Endothelial cell of umbilical vein (primary cell): Measurements from ENCODE around the gene CAMTA1. TPM values are rescaled to one million over a fixed set of nuclear protein-coding genes. Genes with fewer than 3 reads are reported as not detected.

Experiments
- BruUV-seq: library from RNA; stranded (reverse); fragments of 400-500 nt; replicated peaks from 2 replicates; lab custom pipeline; 2021; lab: Mats Ljungman, UMichigan
- CTCF ChIA-PET: fragments of 300-600, 350-600 bp; sonication (Branson Sonifier 250); formaldehyde crosslinking; loops from one replicate; lab custom pipeline; 2021; ENCODE audit warnings: antibody characterized with exemption, inconsistent platforms; lab: Charles Lee
- POLR2A ChIA-PET: fragments of 300-600, 350-600 bp; sonication (Branson Sonifier 250); formaldehyde crosslinking; loops from one replicate; lab custom pipeline; 2021; ENCODE audit warnings: antibody characterized with exemption, inconsistent platforms; lab: Charles Lee
- DNase-seq: peaks from one replicate; pipeline ENCODE4 v3.0.0-alpha.2; 2011; ENCODE audit warnings: low read depth, low spot score
- FAIRE-seq: peaks from 2 replicates; lab custom pipeline; 2011; peaks lifted over from hg19 to GRCh38; lab: Jason Lieb, UNC
- H2AFZ ChIP-seq: 2 replicates; pipeline ENCODE4 v1.6.0; 2012; ENCODE audit warnings: low read depth, low read length, control low read depth, inconsistent platforms
- H3K27ac ChIP-seq: 2 replicates; pipeline ENCODE4 v1.5.1; 2011; ENCODE audit warnings: low read depth, mild to moderate bottlenecking, control low read depth, low read length, moderate library complexity; ENCODE audit not compliant: insufficient read depth
- H3K27me3 ChIP-seq, 2 experiments: 2 replicates each; pipeline versions ENCODE4 v1.6.0 to v1.6.1; 2011; ENCODE audit warnings: low read length in 2 of 2, mixed read lengths in 1 of 2; ENCODE audit not compliant: control insufficient read depth in 2 of 2, insufficient read depth in 2 of 2
- H3K36me3 ChIP-seq, 2 experiments: 2 replicates in 1 of 2; 3 replicates in 1 of 2; pipeline ENCODE4 v1.5.1; 2011; ENCODE audit warnings: low read length in 2 of 2, mild to moderate bottlenecking in 1 of 2, moderate library complexity in 1 of 2; ENCODE audit not compliant: control insufficient read depth in 2 of 2, insufficient read depth in 2 of 2; ENCODE audit errors: extremely low read depth in 1 of 2
- H3K4me1 ChIP-seq: 3 replicates; pipeline ENCODE4 v1.5.1; 2011; ENCODE audit warnings: mild to moderate bottlenecking, low read length; ENCODE audit not compliant: control insufficient read depth, insufficient read depth; ENCODE audit errors: extremely low read depth
- H3K4me2 ChIP-seq: 2 replicates; pipeline ENCODE4 v1.6.1; 2011; ENCODE audit warnings: low read length, control low read depth, mixed read lengths; ENCODE audit not compliant: insufficient read depth
- H3K4me3 ChIP-seq, 3 experiments: fragments of 200-600 bp in 1 of 3; sonication (generic), shearing (Covaris generic) in 1 of 3; replicated peaks in 1 of 3; 2 replicates each; pipeline ENCODE4 v1.5.1; 2011 to 2016; ENCODE audit warnings: control low read depth in 3 of 3, low read length in 3 of 3, mild to moderate bottlenecking in 2 of 3, inconsistent platforms in 1 of 3, low read depth in 1 of 3, moderate library complexity in 1 of 3; ENCODE audit not compliant: insufficient read depth in 1 of 3
- H3K79me2 ChIP-seq: 2 replicates; pipeline ENCODE4 v1.6.0; 2012; ENCODE audit warnings: low read length, inconsistent platforms; ENCODE audit not compliant: control insufficient read depth, insufficient read depth
- H3K9ac ChIP-seq: replicated peaks from 2 replicates; pipeline ENCODE3; 2011; ENCODE audit warnings: low read length, control low read depth; ENCODE audit not compliant: insufficient read depth; ENCODE audit errors: extremely low read depth
- H3K9me1 ChIP-seq: replicated peaks from 3 replicates; pipeline ENCODE4 v1.6.0; 2011; ENCODE audit warnings: mild to moderate bottlenecking, low read length; ENCODE audit not compliant: control insufficient read depth, insufficient read depth; ENCODE audit errors: extremely low read depth
- H3K9me3 ChIP-seq: replicated peaks from 2 replicates; pipeline ENCODE4 v1.5.1; 2012; ENCODE audit warnings: low read length, inconsistent platforms; ENCODE audit not compliant: control insufficient read depth, insufficient read depth
- H4K20me1 ChIP-seq: replicated peaks from 2 replicates; pipeline ENCODE3; 2011; ENCODE audit warnings: mild to moderate bottlenecking, low read length; ENCODE audit not compliant: control insufficient read depth, insufficient read depth; ENCODE audit errors: extremely low read depth
- CTCF ChIP-seq, 2 donors: IDR thresholded peaks; 1 replicate in 1 of 2; 2 replicates in 1 of 2; pipeline ENCODE4 v1.5.1; 2011; ENCODE audit warnings: low read length in 2 of 2, mild to moderate bottlenecking in 2 of 2, moderate library complexity in 2 of 2, control low read depth in 1 of 2, inconsistent platforms in 1 of 2, low read depth in 1 of 2; ENCODE audit not compliant: insufficient read depth in 1 of 2; ENCODE audit errors: extremely low read depth in 1 of 2
- EZH2 ChIP-seq: IDR thresholded peaks from 2 replicates; pipeline ENCODE4 v1.6.1; 2012; ENCODE audit warnings: borderline replicate concordance, low read depth, mild to moderate bottlenecking, moderate library complexity, low read length, inconsistent platforms; ENCODE audit not compliant: severe bottlenecking
- FOS ChIP-seq: IDR thresholded peaks from 2 replicates; pipeline ENCODE4 v1.6.1; 2011; ENCODE audit warnings: mild to moderate bottlenecking, low read length, moderate library complexity, borderline replicate concordance; ENCODE audit not compliant: insufficient read depth
- GATA2 ChIP-seq: IDR thresholded peaks from 2 replicates; pipeline ENCODE4 v1.7.0; 2011; ENCODE audit warnings: low read depth, mild to moderate bottlenecking, moderate library complexity, mixed read lengths, low read length; ENCODE audit not compliant: insufficient read length, insufficient read depth
- JUN ChIP-seq: IDR thresholded peaks from 2 replicates; pipeline ENCODE4 v1.6.1; 2011; ENCODE audit warnings: borderline replicate concordance, low read depth; ENCODE audit not compliant: insufficient read length, insufficient read depth
- MAX ChIP-seq: IDR thresholded peaks from 2 replicates; pipeline ENCODE4 v1.6.1; 2011; ENCODE audit not compliant: insufficient read depth, insufficient read length
- MYC ChIP-seq: IDR thresholded peaks from one replicate; pipeline ENCODE4 v1.6.1; 2011; ENCODE audit warnings: mild to moderate bottlenecking, low read depth, low read length
- POLR2A ChIP-seq: IDR thresholded peaks from 2 replicates; pipeline ENCODE4 v1.6.1; 2012; ENCODE audit warnings: low read depth, mild to moderate bottlenecking, control low read depth, low read length
- POLR2AphosphoS5 ChIP-seq: IDR thresholded peaks from 2 replicates; pipeline ENCODE4 v1.6.1; 2012; ENCODE audit warnings: low read depth, mild to moderate bottlenecking, control low read depth, low read length, moderate library complexity; ENCODE audit not compliant: insufficient read depth
- dilution Hi-C: fragments of 300-500 bp; cut with MboI; formaldehyde crosslinking; loops from one replicate; pipeline ENCODE4 v1.15.0; 2019; ENCODE audit warnings: low sequenced_read_pairs; ENCODE audit not compliant: extremely low pct_ligation_motif_present
- intact Hi-C: fragments of 100-400 bp; cut with micrococcal nuclease; formaldehyde crosslinking; loops from one replicate; pipeline ENCODE4 v1.10.0; 2022
- polyA plus RNA-seq, 4 experiments: library from polyadenylated mRNA; depleted of rRNA in 3 of 4; stranded (reverse) in 3 of 4; unstranded in 1 of 4; fragments of >200 nt; gene quantifications; 2 replicates each; pipeline versions ENCODE4 v1.2.1 to v1.2.3, GENCODE V29; 2011 to 2012; ENCODE audit warnings: missing spikeins in 1 of 4
- total RNA-seq: library from RNA; stranded (reverse); gene quantifications from 2 replicates; pipeline ENCODE4 v1.2.3, GENCODE V29; 2021

Gene CAMTA1
- total and polyA plus RNA-seq, 2 donors (not counting 3 experiments of a cell fraction or from before 2014, with no cell fraction given) = 50.8 to 92.7 TPM

GRCh38 chr1:7149080-7149838 lies 364.0 kb downstream of the CAMTA1 start:
- Histone ChIP-seq H3K36me3 (no peaks in the 10 kb centered on the region), H3K9ac (no peak overlapping the region), H3K27me3 (no peaks in the 10 kb centered on the region), H3K4me1 (no peaks in the 10 kb centered on the region), H3K79me2 (no peaks in the 10 kb centered on the region), H3K4me2 (no peak overlapping the region), H3K27ac (no peak overlapping the region), H3K4me3 (no peak overlapping the region), H4K20me1 (no peaks in the 10 kb centered on the region), H3K9me1 (no peaks in the 10 kb centered on the region), H2AFZ (no peak overlapping the region), H3K9me3 (no peaks in the 10 kb centered on the region)
- intact Hi-C loops (no loop called here), dilution Hi-C loops (no loop called here)
- no TSS peak for BruUV-seq
- POLR2A ChIA-PET = no interaction called here
- DNase-seq (no peak), FAIRE-seq (no peak)
- TF ChIP-seq EZH2 (no peak), GATA2 (no peak), POLR2A (no peak), FOS (no peak), CTCF (IDR thresholded peaks at IDR 0.05; ENCODE audit: extremely low read depth in 1 of 2, insufficient read depth in 1 of 2, low read depth in 1 of 2, low read length in 2 of 2) (no peak), POLR2AphosphoS5 (no peak), MAX (no peak), JUN (no peak), MYC (no peak)
- CTCF ChIA-PET = no interaction called here
